ENCODE data around the gene VWF.
"Not testable (repeated sequence)": the region's sequence is repeated elsewhere in the genome, so short reads cannot be mapped to it uniquely, and the experiment has no call there.

The VWF gene

DNA sequence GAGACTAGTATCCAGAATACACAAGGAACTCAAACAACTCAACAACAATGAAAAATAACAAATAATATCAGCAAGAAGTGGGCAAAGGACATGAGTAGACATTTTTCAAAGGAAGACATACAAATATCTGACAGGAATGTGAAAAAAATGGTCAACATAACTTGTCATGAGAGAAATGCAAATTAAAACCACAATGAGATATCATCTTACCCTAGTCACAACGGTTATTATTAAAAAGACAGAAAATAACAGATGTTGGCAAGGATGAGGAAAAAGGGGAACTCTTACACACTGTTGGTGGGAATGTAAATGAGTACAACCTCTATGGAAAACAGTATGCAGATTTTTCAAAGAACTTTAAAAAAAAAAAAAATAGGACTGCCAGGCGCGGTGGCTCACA, 20.4 kb downstream of the VWF start:
- no peak for DNase-seq (ENCODE audit: low read depth)

DNA sequence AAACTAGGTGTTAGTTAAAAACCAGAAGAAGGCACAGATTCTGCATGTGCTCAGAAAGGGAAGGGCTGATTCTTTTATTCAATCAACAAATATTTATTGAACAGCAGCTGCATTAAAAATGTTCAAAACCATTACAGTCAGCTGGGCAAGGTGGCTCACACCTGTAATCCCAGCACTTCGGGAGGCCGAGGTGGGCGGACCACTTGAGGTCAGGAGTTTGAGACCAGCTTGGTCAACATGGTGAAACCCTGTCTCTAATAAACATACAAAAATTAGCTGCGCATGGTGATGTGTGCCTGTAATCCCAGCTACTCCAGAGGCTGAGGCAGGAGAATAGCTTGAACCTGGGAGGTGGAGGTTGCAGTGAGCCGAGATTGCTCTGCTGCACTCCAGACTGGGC, 22.4 kb downstream of the VWF start:
- not testable (repeated sequence) for DNase-seq (ENCODE audit: low read depth)

DNA sequence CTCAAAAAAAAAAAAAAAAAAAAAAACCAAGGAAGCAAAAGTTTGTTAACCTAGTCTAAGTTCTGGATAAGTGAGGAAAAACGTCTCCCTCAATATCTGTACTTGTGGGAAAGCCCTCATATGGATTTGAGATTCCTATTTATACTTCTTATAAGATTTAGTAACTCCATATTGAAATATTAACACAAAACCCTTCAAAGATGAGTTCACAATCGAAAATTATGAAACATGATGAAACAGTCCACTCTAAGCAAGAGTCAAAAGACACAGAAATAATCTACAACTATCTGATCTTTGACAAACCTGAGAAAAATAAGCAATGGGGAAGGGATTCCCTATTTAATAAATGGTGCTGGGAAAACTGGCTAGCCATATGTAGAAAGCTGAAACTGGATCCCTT, 25.2 kb downstream of the VWF start:
- no peak for DNase-seq (ENCODE audit: low read depth)

DNA sequence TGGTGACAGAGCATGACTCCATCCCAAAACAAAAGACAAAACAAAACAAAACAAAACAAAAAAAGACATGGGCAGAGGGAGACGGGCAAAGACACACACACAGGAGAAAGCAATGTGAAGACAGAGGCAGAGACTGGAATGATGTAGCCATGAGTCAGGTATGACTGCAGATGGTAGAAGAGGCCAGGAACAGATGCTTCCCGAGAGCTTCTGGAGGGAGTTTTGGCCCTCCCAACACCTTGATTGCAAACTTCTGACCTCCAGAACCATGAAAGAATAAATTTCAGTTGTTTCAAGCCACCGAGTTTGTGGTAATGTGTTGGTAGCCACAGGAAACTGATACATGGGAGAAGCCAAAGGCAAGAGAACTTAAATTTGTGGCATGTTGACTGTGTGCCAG, 27.1 kb downstream of the VWF start:
- DNase-seq (ENCODE audit: low read depth) = no peak

DNA sequence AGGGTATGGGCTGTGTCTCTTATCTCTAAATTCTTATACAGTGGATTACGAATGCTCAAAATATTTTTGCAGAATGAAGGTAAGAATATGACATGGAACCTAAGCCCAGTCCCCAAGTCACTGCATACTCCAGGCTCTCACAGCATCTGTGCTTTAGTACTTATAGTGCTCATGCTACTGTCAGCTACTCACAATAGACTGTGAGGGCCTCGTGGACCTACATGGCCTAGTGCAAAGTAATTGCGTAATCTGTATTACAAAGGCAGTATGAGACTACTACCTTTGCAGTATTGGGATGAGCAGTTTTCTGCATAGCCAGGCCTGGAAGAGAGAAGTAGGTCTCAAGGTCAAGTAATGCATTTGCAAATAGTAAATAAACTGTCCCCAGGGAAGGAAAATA, 27.9 kb downstream of the VWF start:
- no peak for DNase-seq (ENCODE audit: low read depth)

DNA sequence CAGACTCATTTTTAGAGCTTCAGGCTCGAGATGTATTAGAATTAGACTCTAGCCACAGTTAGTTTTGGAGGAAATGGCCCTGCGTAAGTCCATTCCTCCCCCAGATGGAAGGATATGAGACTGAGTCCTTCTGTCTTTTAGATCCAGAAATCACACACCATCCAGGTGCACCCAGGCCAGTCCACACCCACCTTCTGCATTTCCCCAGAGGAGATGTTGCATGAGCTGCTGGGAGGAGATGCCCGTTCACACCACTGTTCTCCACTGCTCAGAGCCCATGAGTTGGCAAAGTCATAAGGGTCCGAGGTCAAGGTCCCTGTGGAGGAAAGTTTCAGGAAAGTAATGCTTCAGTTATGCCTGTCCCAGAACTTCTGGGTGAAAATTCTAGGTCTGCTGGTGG, 29.2 kb downstream of the VWF start:
- no peak for DNase-seq (ENCODE audit: low read depth)

DNA sequence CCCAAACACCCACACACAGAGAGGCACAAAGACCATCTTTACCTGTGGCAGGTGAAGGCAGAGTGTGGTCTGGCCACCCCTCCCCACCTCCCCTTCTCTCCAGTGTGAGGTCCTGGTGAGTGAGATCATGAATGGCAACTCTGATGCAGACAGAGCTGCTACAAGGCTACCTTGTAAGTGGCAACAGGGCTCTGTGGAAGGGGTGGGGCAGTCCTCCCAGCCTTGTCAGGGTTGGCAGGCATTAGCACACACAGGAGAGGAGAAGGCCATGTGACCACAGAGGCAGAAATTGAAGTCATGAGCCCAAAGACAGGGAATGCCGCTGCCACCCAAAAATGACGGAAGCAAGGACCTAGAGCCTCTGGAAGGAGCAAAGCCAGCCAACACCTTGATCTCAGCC, 30.7 kb downstream of the VWF start:
- no peak for DNase-seq (ENCODE audit: low read depth)

DNA sequence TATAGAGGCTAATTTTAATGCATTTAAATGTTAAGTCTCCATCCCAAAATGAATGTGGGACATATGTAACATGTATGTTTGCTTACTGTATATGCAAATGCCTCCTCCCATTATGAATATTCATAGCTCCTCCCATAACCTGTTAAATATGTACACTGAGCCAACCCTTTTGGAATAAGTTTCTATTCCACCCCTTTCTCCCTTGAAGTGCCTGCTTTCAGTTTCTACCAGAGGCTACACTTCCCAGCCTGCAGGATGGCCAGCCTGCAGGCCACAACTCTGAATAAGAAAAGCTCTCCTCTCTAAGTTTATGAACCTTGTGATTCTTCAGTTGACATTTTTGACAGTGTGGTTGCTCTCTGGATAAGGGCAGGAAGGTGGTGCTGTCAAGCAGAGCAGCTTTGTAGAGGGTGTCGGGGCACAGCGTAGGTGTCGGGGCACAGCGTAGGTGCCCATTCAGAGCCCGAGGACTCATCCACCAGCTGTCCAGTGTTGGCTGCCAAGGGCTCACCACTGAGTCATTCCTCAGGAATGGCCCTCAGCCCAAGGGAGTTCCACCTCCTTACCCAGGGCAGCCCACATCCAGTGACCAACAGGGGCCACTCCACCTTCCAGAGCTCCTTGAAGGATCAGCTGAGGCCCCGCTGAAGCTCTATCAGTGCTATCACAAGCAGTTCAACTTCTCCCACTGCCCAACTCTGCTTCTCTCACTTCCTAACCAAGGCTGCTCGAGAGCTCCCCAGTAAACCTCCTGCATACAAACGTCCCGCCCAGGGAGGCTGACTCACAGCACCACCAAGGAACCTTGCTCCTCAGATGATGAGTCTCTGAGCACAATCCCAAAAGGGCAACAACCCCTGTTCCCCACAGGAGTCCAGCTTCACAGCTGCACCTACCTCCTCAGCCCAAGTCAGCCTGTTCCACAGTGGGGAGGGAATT, 31.4 kb downstream of the VWF start:
- DNase-seq (ENCODE audit: low read depth) = no peak

DNA sequence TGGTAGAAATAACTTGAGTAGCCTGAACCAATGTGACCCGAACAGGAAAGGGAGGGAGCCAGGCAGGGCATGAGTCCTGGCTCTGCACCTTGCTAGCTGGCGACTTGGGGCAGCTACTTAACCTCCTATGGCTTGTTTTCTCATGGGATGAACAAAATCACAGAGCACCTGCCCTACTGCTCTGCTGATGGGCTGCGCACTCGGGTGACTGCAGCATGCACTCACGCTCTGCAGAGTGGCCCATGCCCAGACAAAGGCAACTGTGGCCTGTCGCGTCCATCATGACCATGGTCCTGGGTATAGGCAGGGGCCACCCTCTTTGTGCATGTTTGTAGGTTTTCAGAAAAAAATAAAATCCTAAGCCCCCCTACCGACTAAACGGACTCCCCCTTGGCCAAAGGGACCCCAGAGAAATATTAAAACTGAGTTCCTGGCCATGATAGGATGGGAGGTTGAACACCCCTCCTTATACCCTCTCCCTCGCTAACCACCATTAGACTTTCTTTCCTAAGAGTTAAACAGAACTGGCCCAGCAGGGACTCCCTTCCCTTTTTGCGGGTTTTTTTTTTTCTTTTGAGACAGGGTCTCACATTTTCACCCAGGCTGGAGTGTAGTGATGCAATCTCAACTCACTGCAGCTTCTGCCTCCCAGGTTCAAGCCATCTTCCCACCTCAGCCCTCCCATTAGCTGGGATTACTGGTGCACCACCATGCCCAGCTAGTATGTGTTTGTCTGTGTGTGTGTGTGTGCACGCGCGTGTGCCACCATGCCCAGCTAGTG, 32.5 kb downstream of the VWF start:
- no peak for DNase-seq (ENCODE audit: low read depth)

DNA sequence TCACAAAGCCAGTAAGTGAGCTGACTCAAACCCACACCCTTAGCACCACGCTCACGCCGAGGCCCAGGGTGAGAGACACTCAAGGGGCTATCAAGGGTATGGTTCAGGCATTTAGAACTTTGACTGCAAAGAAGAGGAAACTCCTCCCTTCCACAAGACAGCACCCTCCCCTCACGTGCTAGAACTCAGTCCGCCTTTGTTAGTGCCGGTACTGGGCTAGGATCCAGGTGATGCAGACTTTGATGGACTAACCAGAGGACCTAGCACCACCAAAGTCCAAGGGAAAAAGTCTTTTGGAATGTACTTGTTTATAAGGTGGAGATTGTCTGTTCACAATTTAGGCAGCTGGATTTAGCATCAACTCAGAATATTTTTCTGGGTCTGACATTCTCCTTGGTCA, 33.7 kb downstream of the VWF start:
- no peak for DNase-seq (ENCODE audit: low read depth)

DNA sequence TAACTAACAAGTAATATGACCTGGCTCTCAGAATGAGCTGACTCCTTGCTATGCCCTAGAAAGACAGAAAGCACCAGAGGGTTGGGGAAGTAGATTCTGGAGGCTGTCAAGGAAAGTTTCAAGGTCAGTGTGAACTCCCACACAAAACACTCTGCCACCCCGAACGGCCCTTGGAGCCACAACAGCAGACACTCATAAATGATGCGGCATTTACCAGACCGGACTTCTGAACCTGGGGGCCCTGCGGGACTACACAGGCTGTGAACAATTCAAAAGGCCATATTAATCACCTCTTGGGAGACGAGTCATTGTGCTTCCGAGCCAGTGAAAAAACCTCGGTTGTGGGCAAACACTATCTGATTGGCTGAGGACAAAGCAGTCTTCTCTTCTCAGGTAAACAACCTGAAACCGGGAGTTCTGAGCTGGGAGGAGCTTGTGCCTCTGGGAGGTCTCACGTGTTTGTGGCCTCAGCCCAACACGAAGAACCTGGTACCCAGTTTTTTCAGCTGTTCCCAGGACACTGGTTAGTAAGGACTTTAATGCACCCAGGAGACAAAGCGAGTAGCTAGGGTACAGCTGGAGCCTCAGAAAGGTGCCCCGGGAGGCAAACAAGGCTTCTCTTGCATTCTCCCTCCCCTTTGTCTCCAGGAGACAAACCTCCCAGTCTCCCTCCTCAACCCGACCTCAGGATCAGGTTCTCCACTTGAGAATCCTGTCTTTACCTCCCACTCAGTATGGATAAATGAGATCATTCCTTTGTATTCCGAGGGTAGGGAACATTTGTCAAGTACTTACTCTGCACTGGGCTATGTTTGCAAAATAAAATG, 35.3 kb downstream of the VWF start:
- no peak for DNase-seq (ENCODE audit: low read depth)

DNA sequence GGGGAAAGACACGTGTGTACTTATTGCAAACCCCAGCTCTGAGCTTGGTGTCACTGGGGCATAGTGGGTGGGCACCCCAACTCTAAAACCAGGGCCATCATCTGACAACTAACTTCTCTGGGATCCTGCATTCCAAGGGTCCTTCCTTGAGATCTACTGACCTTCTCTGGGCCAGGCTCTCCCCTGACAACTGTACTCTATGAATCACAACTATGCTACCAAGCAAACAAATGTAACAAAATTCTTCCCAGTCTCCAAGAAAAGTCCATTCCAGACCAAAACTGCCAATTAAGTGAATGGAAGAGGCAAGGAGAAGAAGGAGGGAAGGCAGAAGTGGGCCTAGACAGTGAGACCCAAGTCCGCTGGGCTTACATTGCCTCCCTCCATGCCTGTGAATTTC, 38.2 kb downstream of the VWF start:
- no peak for DNase-seq (ENCODE audit: low read depth)

DNA sequence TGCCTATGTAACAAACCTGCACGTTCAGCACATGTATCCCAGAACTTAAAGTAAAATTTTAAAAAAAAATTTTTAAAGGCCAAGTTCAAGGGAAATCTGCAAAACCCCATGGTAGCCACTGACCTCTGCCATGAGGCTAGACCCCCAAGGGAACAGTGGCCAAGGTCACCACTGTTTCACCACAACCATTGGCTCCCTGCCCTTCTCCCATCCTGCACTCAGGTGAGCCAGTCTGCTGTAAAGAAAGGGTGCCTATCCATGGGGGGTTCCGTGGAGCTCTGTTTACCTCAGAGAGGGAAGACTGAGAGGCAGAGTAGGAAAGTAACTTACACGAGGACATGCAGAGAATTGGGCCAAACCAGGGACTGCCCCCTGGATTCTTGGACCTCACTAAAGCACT, 38.6 kb downstream of the VWF start:
- no peak for DNase-seq (ENCODE audit: low read depth)

DNA sequence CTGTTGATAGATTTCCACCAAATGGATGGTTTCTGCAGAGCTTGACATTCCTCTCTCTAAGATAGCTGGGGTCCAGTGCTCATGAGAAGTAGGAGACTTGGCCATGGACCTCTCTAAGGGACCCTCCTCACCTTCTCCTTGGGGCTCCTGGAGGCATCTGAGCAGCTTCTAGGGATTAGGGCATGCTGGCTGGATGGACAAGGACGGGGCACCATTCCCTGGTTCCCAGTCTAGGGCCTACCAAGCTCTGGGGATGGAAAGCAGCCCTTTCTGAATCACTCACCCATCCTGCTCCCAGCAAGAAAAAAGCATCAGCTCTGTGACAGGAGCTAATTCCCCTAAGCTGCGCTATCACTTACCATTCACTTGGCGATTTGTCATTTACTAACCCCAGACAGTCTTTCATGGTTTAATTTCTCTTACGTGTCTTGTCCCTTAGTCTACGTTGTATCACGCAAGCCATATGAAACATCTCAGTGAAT, 39.5 kb downstream of the VWF start:
- DNase-seq (ENCODE audit: low read depth) = no peak

DNA sequence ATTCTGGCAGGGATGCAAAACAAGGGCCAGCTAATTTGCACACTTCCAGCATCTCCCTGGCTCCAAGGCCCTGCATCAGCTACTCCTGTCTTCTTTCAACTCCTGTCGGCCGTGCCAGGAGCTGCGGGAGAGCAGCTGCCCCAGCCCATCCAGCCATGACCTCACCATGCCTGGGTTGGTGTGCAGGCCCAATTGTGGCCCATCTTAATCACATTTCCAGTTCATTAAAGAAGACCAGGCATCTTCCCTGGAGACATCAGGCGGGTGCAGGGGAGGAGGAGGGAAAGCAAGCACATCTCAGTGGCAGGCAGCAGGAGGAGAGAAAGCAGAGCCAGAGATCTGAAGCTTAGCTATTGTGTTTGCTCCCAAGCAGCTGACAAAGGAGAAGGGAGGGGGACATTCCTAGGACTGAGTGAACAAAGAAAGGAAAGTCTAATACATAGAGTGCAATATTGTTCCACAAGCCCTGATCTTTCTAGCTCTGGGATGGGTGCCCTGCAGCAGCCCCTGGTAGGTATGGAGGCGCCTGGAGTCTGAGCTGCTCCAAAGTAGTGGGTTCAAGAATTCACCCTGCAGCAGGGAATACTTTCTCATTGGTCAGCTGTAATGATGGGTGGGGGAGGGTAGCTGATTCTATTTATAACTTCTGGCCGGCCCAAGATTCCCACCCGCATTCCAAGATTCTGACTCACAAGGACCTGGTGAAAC, 40.1 kb downstream of the VWF start:
- no peak for DNase-seq (ENCODE audit: low read depth)

DNA sequence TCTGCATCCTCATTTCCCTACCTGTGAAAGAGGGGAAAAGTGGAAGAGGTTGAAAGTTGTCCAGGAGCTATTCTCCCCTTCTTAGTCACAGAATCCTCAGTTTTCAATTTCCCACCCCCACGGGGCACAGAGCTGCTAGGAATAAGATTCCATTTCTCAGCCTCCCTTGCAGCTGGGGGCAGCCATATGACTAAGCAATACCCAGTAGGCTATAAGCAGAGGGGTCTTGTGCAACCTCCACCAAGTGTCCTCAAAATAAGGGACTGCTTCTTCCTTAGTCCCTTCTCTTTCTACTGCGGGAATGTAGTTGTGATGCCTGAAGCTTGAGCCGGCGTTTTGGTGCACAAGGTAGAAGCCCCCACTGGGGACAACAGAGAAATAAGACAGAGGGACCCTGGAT, 40.9 kb downstream of the VWF start:
- no peak for DNase-seq (ENCODE audit: low read depth)

DNA sequence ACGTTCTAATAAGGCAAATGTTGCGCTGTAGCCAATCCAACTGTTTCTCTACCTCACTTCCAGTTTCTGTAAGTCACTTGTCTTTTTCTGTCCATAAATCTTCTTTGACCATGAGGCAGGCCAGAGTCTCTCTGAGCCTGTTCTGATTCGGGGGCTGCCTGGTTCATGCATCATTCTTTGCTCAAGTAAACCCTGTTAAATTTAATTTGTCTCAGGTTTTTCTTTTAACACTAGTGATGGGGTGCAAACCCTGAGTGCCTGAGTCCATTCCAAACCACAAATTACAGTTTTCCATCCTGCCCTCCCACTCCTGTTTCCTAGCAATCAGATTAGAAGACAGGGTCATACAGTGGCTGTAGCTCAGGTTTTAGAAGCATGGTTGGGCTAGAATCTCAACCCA, 41.9 kb downstream of the VWF start:
- DNase-seq (ENCODE audit: low read depth) = no peak

DNA sequence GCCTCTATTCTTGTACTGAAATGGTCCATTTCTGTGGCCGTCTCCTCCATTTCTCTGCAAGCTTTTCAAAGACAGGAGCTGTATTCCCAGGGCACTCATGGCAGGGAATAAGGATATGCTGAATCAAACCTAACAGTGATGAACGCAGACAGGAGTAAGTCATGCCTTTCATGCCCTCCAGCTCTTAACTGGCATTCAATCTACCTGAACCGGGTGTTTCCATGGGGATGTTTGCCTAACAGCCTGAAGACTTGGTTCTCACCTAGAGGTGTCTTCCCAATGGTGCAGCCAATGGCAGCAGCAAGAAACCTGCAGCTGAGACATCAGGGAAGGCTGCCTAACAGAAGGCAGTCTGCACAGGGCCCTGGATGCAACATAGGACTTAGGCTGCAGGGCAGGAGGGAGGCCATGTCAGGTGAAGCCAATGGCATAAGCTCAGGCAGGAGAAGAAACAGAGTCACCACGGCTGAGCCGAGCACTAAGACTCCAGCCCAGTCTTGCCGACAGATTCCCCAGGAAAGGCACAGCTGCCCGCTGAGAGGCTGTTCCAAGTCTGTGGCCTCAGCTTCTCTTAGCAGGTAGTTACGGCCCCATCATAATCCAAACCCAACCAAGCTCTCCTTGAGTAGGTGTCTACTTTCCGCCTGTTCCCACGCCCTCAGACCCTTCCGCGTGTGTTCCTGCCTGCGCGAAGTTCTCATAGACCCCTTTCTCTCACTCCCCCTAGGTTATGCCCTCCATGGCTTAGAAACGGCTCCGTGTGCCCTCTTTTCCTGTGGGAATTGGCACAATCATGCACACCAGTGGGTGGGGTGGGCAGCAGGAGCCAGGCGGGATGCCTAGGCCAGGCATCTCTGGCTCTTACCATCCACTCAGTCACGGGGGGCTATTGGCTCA, 44.1 kb downstream of the VWF start:
- no peak for DNase-seq (ENCODE audit: low read depth)

DNA sequence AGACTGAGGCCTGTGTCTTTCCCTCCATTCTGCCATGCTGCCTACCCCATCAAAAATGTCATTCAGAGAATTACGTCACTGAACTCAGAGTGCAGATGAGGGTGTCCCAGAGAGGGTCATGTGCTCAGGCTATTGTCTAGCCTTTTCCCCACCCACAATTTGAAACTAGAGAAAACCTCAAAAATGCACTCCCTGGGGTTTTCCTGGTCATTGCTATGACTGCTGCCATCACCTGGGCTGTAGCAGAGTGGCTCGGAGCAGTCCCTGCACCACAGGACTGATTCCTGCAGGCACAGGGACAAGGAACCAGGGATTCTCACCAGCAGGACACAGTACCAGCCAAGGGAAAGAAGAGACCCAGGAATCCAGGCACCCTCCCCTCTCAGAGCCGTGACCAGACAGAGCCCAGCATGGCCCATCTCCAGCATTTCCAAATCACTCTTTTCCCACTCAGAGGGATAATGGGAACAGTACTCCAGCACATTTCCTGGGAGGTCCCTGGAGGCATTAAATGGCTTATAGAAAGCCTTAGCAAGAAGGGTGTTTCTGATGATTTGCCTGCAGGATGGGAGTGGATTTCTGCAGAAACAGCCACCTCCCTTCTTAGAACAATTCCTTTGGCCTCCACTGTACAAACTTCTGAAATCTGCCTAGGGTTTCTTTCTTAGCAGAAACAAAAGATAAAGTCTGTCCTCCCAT, 45.9 kb downstream of the VWF start:
- DNase-seq (ENCODE audit: low read depth) = no peak

DNA sequence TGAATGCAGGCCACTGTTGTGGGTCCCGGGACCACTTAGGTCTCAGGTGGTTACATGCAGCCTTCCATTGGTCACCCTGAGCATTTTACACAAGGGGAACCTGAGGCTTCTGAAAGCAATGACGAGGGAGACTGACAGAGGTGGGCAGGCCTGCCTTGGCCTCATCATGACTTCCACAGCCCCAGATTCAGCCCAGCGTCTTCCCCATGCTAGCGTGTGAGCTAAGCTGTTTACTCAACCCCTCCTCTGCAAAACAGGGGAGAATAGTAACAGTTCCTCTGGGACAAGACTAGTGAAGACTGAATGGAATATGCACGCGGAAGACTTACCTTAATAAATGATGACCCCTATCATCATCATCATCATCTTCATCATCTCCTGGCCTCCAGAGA, 46.8 kb downstream of the VWF start:
- no peak for DNase-seq (ENCODE audit: low read depth)
